Daoy (cell line): ENCODE results near the gene OSBPL7. TPM values are rescaled to one million over a fixed set of nuclear protein-coding genes. Genes with fewer than 3 reads are reported as not detected.

ENCODE experiments used
- DNase-seq: peaks from one replicate; pipeline ENCODE4 v3.0.0-alpha.2; 2015; ENCODE audit warnings: low read depth
- total RNA-seq: library from RNA; depleted of rRNA; stranded (reverse); fragments of >200 nt; shearing (Covaris generic); gene quantifications from 2 replicates; pipeline ENCODE4 v1.2.3, GENCODE V29; 2014

The OSBPL7 gene
- total RNA-seq, 1 experiment from 2014 or later, result 5.6 TPM

GRCh38 chr17:47806913-47807255 is 14.7 kb downstream of the OSBPL7 start:
- DNase-seq, result no peak

- DNase-seq, result no peak
Observed at GRCh38 chr17:47806026-47806912, 15.3 kb downstream of the OSBPL7 start.

GRCh38 chr17:47804461-47804860 is 17.1 kb downstream of the OSBPL7 start:
- DNase-seq, result no peak

DNA sequence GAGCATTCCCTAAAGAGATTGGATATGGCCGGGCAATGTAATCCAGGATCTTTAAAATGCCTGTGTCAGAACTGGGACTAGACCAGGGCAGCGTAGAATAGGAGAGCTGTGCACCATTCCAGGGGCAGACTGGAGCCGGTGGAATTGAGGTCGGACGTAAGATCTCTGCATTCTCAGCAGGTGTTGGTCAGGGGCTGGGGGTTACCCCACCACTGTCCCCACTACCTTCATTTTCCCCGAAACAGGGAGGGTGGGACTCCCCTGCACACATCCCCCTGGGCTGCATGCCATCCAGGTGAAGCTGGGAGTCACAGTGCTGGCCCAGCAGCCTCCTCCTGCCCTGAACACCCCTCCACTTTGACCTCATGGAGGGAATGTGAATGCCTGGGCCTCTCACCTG is 17.8 kb downstream of the OSBPL7 start:
- DNase-seq, result no peak

DNA sequence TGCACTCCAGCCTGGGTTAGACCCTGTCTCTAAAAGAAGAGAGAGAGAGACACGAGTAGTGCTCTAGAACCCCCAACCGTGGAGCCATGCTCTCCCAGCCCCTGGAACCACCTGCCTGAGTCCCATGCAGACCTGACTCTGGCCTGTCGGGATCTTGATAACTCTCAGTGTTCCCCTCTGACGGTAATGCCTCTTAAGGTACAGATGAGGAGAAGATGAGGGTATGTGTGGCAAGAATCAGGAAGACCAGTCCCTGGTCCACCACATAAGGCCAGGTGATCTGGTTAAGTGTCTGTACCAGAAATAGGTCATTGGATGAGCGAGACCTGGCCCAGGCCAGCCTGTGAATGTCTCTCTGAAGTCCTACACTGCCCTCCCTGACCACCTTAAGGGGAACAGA is 18.4 kb downstream of the OSBPL7 start:
- DNase-seq, result no peak

DNA sequence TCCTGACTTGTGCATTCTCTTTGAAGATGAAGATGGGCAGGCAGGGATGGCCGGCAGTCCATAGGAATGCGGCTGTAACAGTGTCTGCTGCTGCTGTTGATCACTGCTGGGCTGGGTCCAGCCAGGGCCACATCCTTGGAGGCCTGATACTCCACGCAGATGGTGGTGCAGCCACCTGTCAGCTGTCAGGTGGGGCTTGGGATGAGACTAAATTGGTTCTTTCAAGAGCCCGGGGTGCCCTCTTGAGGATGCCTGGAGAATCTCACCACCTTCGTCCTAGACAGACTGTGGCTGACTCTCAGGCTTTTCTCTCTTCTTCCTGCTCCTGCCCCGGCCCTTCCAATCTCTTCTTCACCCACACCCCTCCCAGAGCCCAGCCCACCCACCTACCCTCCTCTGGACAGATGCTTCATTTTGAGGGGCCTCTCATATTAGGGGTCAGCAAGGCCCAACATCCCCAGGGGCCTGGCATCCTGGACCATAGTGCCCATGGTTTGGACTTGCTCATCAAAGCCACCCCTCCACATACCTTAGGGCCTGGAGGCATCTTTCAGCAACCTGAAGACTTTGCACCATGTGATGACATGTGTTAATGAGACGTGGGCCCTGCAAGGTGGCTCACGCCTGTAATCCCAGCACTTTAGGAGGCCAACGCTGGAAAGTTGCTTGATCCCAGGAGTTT is 19.1 kb downstream of the OSBPL7 start:
- peak; percentile 50 for DNase-seq

DNA sequence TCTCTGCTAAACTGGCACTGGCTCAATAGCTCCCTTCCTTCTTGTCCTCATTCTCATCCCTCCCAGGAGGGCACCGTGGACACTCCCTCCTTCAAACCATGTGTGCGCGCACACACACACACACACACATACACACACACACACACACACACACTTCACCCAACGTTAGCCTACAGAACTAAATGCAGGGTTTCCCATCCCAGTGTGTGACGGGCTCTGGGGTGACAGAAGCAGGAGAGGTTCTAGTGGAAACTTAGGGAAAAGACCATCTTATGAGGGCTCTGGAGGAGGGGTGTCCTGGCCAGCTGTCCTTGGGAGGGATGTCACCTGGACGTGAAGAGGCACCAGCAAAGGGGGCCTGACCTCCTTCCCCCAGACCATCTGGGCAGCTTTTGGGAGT is 19.7 kb downstream of the OSBPL7 start:
- no peak for DNase-seq

- no peak for DNase-seq
Observed at GRCh38 chr17:47801176-47801765, 20.3 kb downstream of the OSBPL7 start.

- no peak for DNase-seq
Observed at GRCh38 chr17:47800686-47801085, 20.9 kb downstream of the OSBPL7 start.

GRCh38 chr17:47797797-47798196 is 23.8 kb downstream of the OSBPL7 start:
- DNase-seq, result no peak

DNA sequence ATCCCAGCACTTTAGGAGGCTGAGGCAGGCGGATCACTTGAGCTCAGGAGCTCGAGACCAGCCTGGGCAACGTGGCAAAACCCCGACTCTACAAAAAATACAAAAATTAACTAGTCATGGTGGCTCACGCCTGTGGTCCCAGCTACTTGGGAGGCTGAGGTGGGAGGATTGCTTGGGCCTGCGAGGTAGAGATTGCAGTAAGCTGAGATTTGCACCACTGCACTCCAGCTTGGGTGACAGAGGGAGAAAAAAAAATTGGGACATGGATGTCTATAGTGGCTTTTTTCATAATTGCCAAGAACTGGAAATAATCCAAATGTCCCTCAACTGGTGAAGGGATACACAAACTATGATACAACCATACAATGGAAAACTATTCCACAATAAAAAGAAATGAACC is 28.6 kb downstream of the OSBPL7 start:
- DNase-seq, result no peak

GRCh38 chr17:47792457-47792856 is 29.1 kb downstream of the OSBPL7 start:
- no peak for DNase-seq

- no peak for DNase-seq
Observed at GRCh38 chr17:47791025-47791424, 30.6 kb downstream of the OSBPL7 start.

- peak; percentile 73 for DNase-seq
Observed at GRCh38 chr17:47789611-47790561, 31.7 kb downstream of the OSBPL7 start.

GRCh38 chr17:47785538-47786123 is 36.0 kb downstream of the OSBPL7 start:
- DNase-seq, result peak; percentile 54

DNA sequence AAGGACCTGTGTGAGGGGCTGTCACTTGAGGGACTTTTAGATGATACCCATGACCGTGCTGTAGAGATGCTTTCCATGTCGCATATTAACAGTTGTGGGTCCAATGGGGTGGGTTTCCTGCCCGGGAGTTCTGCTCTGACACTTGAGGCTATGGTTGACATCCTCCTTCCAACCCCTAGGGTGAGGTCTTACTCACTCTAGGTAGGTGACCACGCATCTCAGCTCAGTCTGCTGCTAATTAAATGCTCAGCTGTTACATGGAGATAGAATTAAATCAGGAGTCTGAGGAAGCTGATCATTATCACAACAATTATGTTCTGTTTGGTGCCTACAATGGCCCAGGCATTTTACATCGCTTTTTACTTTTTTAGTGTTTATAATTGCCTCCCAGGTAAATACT is 40.2 kb downstream of the OSBPL7 start:
- no peak for DNase-seq

GRCh38 chr17:47778184-47778635 is 43.4 kb downstream of the OSBPL7 start:
- no peak for DNase-seq

GRCh38 chr17:47776330-47777197 is 45.0 kb downstream of the OSBPL7 start:
- DNase-seq, result peak; percentile 43

- no peak for DNase-seq
Observed at GRCh38 chr17:47774987-47775580, 46.5 kb downstream of the OSBPL7 start.

DNA sequence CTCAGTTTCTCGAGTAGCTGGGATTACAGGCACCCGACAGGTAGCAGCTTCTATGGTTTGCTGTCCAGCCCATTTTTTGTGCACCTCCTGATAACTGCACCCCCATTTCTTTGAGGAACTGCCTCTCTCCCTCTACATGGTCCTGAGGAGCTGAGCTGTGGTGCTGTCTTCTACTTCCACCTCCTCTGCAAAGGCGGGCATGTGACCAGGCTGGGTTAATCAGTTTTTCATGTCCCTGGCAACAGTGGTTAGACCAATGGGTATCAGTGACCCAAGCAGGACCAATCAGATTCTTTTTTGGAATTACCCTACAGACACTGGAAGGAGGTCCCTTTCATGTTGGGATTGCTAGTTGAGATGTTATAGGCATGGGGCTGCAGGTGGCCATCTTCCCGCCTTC is 47.3 kb downstream of the OSBPL7 start:
- DNase-seq, result no peak
